Endothelial cell of umbilical vein (primary cell): ENCODE results near the gene NRBF2. TPM values are rescaled to one million over a fixed set of nuclear protein-coding genes. Genes with fewer than 3 reads are reported as not detected.

ENCODE experiments used
- BruUV-seq: library from RNA; stranded (reverse); fragments of 400-500 nt; replicated peaks from 2 replicates; lab custom pipeline; 2021; lab: Mats Ljungman, UMichigan
- CTCF ChIA-PET: fragments of 300-600, 350-600 bp; sonication (Branson Sonifier 250); formaldehyde crosslinking; loops from one replicate; lab custom pipeline; 2021; ENCODE audit warnings: antibody characterized with exemption, inconsistent platforms; lab: Charles Lee
- POLR2A ChIA-PET: fragments of 300-600, 350-600 bp; sonication (Branson Sonifier 250); formaldehyde crosslinking; loops from one replicate; lab custom pipeline; 2021; ENCODE audit warnings: antibody characterized with exemption, inconsistent platforms; lab: Charles Lee
- DNase-seq: peaks from one replicate; pipeline ENCODE4 v3.0.0-alpha.2; 2011; ENCODE audit warnings: low read depth, low spot score
- FAIRE-seq: peaks from 2 replicates; lab custom pipeline; 2011; peaks lifted over from hg19 to GRCh38; lab: Jason Lieb, UNC
- H2AFZ ChIP-seq: 2 replicates; pipeline ENCODE4 v1.6.0; 2012; ENCODE audit warnings: low read depth, low read length, control low read depth, inconsistent platforms
- H3K27ac ChIP-seq: 2 replicates; pipeline ENCODE4 v1.5.1; 2011; ENCODE audit warnings: low read depth, mild to moderate bottlenecking, control low read depth, low read length, moderate library complexity; ENCODE audit not compliant: insufficient read depth
- H3K27me3 ChIP-seq, 2 experiments: 2 replicates each; pipeline versions ENCODE4 v1.6.0 to v1.6.1; 2011; ENCODE audit warnings: low read length in 2 of 2, mixed read lengths in 1 of 2; ENCODE audit not compliant: control insufficient read depth in 2 of 2, insufficient read depth in 2 of 2
- H3K36me3 ChIP-seq, 2 experiments: 2 replicates in 1 of 2; 3 replicates in 1 of 2; pipeline ENCODE4 v1.5.1; 2011; ENCODE audit warnings: low read length in 2 of 2, mild to moderate bottlenecking in 1 of 2, moderate library complexity in 1 of 2; ENCODE audit not compliant: control insufficient read depth in 2 of 2, insufficient read depth in 2 of 2; ENCODE audit errors: extremely low read depth in 1 of 2
- H3K4me1 ChIP-seq: 3 replicates; pipeline ENCODE4 v1.5.1; 2011; ENCODE audit warnings: mild to moderate bottlenecking, low read length; ENCODE audit not compliant: control insufficient read depth, insufficient read depth; ENCODE audit errors: extremely low read depth
- H3K4me2 ChIP-seq: 2 replicates; pipeline ENCODE4 v1.6.1; 2011; ENCODE audit warnings: low read length, control low read depth, mixed read lengths; ENCODE audit not compliant: insufficient read depth
- H3K4me3 ChIP-seq, 3 experiments: fragments of 200-600 bp in 1 of 3; sonication (generic), shearing (Covaris generic) in 1 of 3; replicated peaks in 1 of 3; 2 replicates each; pipeline ENCODE4 v1.5.1; 2011 to 2016; ENCODE audit warnings: control low read depth in 3 of 3, low read length in 3 of 3, mild to moderate bottlenecking in 2 of 3, inconsistent platforms in 1 of 3, low read depth in 1 of 3, moderate library complexity in 1 of 3; ENCODE audit not compliant: insufficient read depth in 1 of 3
- H3K79me2 ChIP-seq: 2 replicates; pipeline ENCODE4 v1.6.0; 2012; ENCODE audit warnings: low read length, inconsistent platforms; ENCODE audit not compliant: control insufficient read depth, insufficient read depth
- H3K9ac ChIP-seq: replicated peaks from 2 replicates; pipeline ENCODE3; 2011; ENCODE audit warnings: low read length, control low read depth; ENCODE audit not compliant: insufficient read depth; ENCODE audit errors: extremely low read depth
- H3K9me1 ChIP-seq: replicated peaks from 3 replicates; pipeline ENCODE4 v1.6.0; 2011; ENCODE audit warnings: mild to moderate bottlenecking, low read length; ENCODE audit not compliant: control insufficient read depth, insufficient read depth; ENCODE audit errors: extremely low read depth
- H3K9me3 ChIP-seq: replicated peaks from 2 replicates; pipeline ENCODE4 v1.5.1; 2012; ENCODE audit warnings: low read length, inconsistent platforms; ENCODE audit not compliant: control insufficient read depth, insufficient read depth
- H4K20me1 ChIP-seq: replicated peaks from 2 replicates; pipeline ENCODE3; 2011; ENCODE audit warnings: mild to moderate bottlenecking, low read length; ENCODE audit not compliant: control insufficient read depth, insufficient read depth; ENCODE audit errors: extremely low read depth
- CTCF ChIP-seq, 2 donors: IDR thresholded peaks; 1 replicate in 1 of 2; 2 replicates in 1 of 2; pipeline ENCODE4 v1.5.1; 2011; ENCODE audit warnings: low read length in 2 of 2, mild to moderate bottlenecking in 2 of 2, moderate library complexity in 2 of 2, control low read depth in 1 of 2, inconsistent platforms in 1 of 2, low read depth in 1 of 2; ENCODE audit not compliant: insufficient read depth in 1 of 2; ENCODE audit errors: extremely low read depth in 1 of 2
- EZH2 ChIP-seq: IDR thresholded peaks from 2 replicates; pipeline ENCODE4 v1.6.1; 2012; ENCODE audit warnings: borderline replicate concordance, low read depth, mild to moderate bottlenecking, moderate library complexity, low read length, inconsistent platforms; ENCODE audit not compliant: severe bottlenecking
- FOS ChIP-seq: IDR thresholded peaks from 2 replicates; pipeline ENCODE4 v1.6.1; 2011; ENCODE audit warnings: mild to moderate bottlenecking, low read length, moderate library complexity, borderline replicate concordance; ENCODE audit not compliant: insufficient read depth
- GATA2 ChIP-seq: IDR thresholded peaks from 2 replicates; pipeline ENCODE4 v1.7.0; 2011; ENCODE audit warnings: low read depth, mild to moderate bottlenecking, moderate library complexity, mixed read lengths, low read length; ENCODE audit not compliant: insufficient read length, insufficient read depth
- JUN ChIP-seq: IDR thresholded peaks from 2 replicates; pipeline ENCODE4 v1.6.1; 2011; ENCODE audit warnings: borderline replicate concordance, low read depth; ENCODE audit not compliant: insufficient read length, insufficient read depth
- MAX ChIP-seq: IDR thresholded peaks from 2 replicates; pipeline ENCODE4 v1.6.1; 2011; ENCODE audit not compliant: insufficient read depth, insufficient read length
- MYC ChIP-seq: IDR thresholded peaks from one replicate; pipeline ENCODE4 v1.6.1; 2011; ENCODE audit warnings: mild to moderate bottlenecking, low read depth, low read length
- POLR2A ChIP-seq: IDR thresholded peaks from 2 replicates; pipeline ENCODE4 v1.6.1; 2012; ENCODE audit warnings: low read depth, mild to moderate bottlenecking, control low read depth, low read length
- POLR2AphosphoS5 ChIP-seq: IDR thresholded peaks from 2 replicates; pipeline ENCODE4 v1.6.1; 2012; ENCODE audit warnings: low read depth, mild to moderate bottlenecking, control low read depth, low read length, moderate library complexity; ENCODE audit not compliant: insufficient read depth
- dilution Hi-C: fragments of 300-500 bp; cut with MboI; formaldehyde crosslinking; loops from one replicate; pipeline ENCODE4 v1.15.0; 2019; ENCODE audit warnings: low sequenced_read_pairs; ENCODE audit not compliant: extremely low pct_ligation_motif_present
- intact Hi-C: fragments of 100-400 bp; cut with micrococcal nuclease; formaldehyde crosslinking; loops from one replicate; pipeline ENCODE4 v1.10.0; 2022
- polyA plus RNA-seq, 4 experiments: library from polyadenylated mRNA; depleted of rRNA in 3 of 4; stranded (reverse) in 3 of 4; unstranded in 1 of 4; fragments of >200 nt; gene quantifications; 2 replicates each; pipeline versions ENCODE4 v1.2.1 to v1.2.3, GENCODE V29; 2011 to 2012; ENCODE audit warnings: missing spikeins in 1 of 4
- total RNA-seq: library from RNA; stranded (reverse); gene quantifications from 2 replicates; pipeline ENCODE4 v1.2.3, GENCODE V29; 2021

The NRBF2 gene
- total and polyA plus RNA-seq, 2 donors (not counting 3 experiments of a cell fraction or from before 2014, with no cell fraction given), result 7.6 to 17.7 TPM

DNA sequence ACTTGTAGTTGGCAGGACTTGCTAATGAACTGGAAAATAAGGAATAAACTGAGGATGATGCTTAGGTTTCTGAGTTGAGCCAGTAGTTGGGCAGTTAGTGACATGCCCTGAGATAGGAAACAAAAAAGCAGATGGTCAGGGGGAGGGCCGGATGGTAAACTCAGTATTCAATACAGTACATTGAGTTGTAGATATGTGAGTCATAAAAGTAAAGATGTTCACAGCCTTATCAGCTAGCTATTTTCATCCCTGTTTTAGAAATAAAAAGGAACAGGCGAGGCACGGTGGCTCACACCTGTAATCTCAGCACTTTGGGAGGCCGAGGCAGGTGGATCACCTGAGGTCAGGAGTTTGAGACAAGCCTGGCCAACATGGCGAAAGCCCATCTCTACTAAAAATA lies 22.2 kb upstream of the NRBF2 start:
- no peaks in the 10 kb centered on the region for H3K79me2 ChIP-seq
- H2AFZ ChIP-seq, result no peak overlapping the region
- dilution Hi-C loops, result no loop called here
- no peaks in the 10 kb centered on the region for H3K4me1 ChIP-seq
- no TSS peak for BruUV-seq
- H3K9me3 ChIP-seq, result no peaks in the 10 kb centered on the region
- no peaks in the 10 kb centered on the region for H3K9me1 ChIP-seq
- intact Hi-C loops, result no loop called here
- H3K27ac ChIP-seq, result no peak overlapping the region
- no peak overlapping the region for H3K4me2 ChIP-seq
- H3K9ac ChIP-seq, result no peak overlapping the region
- no peaks in the 10 kb centered on the region for H4K20me1 ChIP-seq
- FAIRE-seq, result no peak
- ChIA-PET CTCF (no interaction called here), POLR2A (no interaction called here)
- DNase-seq, result no peak
- H3K36me3 ChIP-seq, result no peaks in the 10 kb centered on the region
- H3K4me3 ChIP-seq, result no peak overlapping the region
- no peak for TF ChIP-seq MYC
- no peak for TF ChIP-seq GATA2
- TF ChIP-seq MAX, result no peak
- TF ChIP-seq FOS, result no peak
- no peak for TF ChIP-seq CTCF (IDR thresholded peaks at IDR 0.05; ENCODE audit: extremely low read depth in 1 of 2, insufficient read depth in 1 of 2, low read depth in 1 of 2, low read length in 2 of 2)
- no peak for TF ChIP-seq POLR2AphosphoS5
- no peak for TF ChIP-seq POLR2A
- TF ChIP-seq JUN, result no peak
- no peak for TF ChIP-seq EZH2
- H3K27me3 ChIP-seq, result no peaks in the 10 kb centered on the region
